NCI-H82 treated with DMSO at 0.1 percent for 48 hours (cell line): ENCODE measurements around the gene ELANE.

Source experiments
- DNase-seq: peaks from one replicate; lab custom pipeline; 2025; ENCODE audit not compliant: unreplicated experiment; lab: John Stamatoyannopoulos, UW

ELANE gene

DNA sequence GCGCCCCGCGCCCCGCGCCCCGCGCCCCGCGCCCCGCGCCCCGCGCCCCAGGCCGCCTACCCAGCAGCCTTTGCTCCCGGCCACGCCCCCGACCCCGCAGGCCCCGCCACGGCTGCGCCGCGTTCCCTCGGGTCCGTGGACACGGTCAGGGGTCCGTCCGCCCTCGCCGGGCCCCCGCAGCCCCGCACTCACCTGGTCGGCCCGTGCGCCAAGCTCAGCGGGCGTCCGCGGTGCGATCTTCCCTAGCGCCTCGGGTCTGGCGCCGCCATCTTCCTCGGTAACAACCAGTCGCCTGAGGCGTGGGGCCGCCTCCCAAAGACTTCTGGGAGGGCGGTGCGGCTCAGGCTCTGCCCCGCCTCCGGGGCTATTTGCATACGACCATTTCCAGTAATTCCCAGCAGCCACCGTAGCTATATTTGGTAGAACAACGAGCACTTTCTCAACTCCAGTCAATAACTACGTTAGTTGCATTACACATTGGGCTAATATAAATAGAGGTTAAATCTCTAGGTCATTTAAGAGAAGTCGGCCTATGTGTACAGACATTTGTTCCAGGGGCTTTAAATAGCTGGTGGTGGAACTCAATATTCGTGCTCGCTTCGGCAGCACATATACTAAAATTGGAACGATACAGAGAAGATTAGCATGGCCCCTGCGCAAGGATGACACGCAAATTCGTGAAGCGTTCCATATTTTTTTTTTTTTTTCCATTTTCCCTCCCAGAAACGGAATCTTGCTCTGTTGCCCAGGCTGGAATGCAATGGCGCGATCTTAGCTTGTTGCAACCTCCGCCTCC lies 41.0 kb downstream of the ELANE start, which contains the start of the genes MED16 and RNU6-9:
TSS of gene MED16 (minus strand) at position 294 of the 796 bp plus-strand sequence. CDS start 2,056 bp downstream, outside the sequence.
TSS of gene RNU6-9 (plus strand) at position 591 of the 796 bp plus-strand sequence.
- peak; percentile 65 for DNase-seq

DNA sequence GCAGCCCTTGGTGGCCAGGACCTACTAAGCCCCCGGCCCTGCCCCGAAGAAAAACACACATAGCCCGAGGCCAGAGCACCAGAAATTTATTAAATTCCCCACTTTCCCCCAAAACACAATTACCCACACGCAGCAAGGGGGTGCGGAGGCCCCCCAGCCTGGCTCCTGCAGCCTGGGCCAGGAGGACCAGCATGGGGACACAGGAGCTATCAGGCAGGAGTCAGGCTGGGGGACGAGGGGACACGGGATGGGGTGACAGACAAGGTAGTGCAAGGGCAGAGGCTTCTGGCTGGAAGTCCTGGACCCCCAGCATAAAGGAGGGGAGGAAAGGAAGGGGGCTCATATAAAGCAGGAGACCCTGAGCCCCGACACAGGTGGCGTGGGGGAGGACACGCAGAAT lies 44.3 kb downstream of the ELANE start:
- DNase-seq, result no peak

DNA sequence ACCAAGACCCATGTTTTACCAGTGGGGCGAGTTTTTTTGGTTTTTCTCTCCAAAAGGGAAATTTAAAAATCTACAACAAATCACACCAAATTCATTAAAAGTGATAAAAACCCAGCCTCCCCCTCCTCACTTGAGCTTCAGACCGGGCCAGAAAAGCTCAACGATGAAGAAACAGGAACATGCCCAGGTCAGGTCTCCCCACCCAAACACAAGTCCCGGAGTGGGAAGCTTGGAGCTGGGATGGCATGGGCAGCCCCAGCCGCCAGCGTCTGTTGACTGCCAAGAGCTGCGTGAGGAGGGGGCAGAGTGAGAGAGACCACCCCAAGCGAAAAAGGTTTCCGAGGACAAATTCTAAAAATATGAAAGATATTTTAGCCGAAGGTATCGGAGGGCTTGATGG lies 44.9 kb downstream of the ELANE start:
- DNase-seq, result no peak

DNA sequence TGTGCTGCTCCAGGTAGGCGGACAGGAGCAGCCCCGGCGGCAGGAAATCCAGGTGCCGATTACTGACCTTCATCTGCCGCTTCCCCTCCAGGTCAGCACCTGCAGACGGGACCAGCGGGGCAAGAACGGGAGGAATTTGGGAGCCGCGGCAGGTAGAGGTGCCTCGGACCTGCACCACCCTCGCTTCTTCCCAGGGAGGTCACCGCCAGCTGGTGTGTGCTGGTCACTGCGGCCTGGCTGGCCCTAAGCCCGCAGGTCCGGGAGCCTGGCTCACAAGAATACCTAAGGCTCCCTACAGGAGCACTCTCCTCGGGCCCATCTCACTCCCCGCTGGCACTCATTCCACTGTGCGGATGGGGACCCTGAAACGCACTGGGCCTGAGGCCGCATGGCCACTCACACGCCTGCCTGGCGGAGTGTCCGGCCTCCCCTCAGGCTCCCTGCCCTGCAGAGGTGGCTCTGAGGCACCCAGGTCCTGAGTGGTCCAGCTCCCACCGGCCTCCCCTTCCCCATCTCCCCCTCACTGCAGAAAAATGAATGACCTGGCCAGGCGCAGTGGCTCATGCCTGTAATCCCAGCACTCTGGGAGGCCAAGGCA lies 45.4 kb downstream of the ELANE start:
- DNase-seq, result no peak

DNA sequence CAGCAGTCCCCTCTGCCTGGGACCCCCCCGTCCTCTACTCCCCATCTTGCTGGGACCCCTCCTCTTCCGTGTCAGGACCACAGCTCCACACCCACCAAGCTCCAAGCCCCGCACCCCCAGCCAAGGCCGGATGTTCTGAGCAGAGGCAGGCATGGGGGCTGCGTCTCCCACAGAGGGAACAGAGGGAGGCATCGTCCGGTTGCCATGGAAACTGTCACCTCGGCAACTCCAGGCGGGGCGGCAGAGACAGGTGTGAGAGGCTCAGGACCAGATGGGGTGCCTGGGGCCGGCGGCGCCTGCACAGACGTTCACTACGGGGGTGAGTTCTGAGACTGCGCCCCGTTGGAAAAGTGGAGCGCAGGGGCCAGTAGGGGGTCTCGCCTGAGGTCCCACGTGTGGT lies 46.6 kb downstream of the ELANE start:
- DNase-seq, result no peak

DNA sequence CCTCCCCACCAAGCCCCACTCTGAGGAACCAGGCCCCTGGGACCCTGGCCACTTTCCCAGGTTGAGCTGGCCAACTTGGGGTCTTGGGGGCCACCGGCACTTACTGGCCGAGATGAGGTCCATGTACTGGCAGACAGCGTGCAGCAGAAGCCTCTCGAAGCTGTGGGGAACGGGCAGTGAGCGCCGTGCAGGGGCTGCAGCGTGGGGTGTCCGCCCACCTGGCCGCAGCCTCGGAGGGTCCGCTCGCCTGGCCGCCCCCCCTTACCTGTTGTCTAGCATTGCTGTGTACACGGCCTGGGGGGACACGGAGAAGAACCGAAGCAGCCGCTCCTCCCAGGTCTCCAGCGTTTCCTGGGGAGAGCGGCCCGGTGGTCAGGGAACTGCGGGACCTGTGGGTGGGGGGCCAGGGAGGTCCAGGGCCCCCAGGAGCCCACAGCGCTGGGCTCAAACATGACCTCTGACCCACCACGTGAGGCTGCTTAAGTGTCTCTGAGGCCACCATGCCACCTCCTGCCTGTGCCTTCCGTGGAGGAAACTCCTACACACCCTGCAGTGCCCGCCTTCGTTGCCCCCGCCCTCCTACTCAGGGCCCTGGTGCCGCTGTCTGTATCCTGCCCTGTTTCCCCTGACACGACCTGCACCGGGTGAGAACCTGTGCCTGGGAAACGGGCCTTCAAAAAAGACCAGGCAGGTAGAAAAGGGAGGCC lies 47.4 kb downstream of the ELANE start:
- no peak for DNase-seq

DNA sequence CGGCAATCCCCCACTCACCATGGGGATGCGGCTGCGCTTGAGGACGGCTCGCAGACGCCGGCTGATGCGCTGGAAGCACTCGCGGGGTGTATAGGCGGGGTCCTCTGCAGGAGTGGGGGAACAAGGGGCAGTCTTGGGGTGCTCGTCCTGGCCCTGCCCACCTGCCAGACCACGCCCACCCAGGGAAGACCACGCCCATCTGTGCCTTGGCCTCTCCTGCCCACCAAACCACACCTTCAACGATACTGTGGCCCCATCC lies 47.9 kb downstream of the ELANE start:
- no peak for DNase-seq

DNA sequence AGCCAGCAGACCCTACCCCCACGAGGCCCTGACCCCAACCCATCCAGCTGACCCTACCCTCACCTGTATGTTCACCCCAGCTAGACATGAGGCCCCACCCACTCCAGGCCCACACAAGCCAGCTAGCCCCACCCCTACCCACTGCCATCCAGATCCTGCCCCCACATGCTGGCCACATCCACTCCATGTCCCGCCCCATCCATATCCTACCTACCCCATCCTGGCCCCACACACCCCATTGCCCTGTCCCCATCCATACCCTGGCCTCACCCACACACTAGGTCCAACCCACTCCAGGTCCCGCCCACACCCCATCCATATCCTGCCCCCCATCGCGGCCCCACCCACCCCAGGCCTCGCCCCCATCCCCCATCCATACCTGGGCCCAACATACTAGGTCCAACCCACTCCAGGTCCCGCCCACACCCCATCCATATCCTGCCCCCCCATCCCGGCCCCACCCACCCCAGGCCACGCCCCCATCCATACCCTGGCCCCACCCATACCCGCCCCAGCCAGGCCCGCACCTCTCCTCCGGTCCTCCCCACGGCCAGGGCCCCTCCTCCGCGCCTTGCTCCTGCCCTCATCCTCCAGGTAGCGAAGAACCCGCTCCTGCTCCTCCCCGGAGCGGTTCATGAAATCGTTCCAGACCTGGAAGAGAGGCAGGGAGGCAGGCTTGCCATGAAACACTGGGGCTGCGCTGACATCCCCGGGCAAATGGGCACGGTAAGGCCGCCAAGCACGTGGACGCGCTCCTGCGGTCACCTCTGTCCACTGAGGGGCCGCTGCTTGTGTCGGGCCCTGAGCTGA lies 48.4 kb downstream of the ELANE start:
- DNase-seq, result no peak

DNA sequence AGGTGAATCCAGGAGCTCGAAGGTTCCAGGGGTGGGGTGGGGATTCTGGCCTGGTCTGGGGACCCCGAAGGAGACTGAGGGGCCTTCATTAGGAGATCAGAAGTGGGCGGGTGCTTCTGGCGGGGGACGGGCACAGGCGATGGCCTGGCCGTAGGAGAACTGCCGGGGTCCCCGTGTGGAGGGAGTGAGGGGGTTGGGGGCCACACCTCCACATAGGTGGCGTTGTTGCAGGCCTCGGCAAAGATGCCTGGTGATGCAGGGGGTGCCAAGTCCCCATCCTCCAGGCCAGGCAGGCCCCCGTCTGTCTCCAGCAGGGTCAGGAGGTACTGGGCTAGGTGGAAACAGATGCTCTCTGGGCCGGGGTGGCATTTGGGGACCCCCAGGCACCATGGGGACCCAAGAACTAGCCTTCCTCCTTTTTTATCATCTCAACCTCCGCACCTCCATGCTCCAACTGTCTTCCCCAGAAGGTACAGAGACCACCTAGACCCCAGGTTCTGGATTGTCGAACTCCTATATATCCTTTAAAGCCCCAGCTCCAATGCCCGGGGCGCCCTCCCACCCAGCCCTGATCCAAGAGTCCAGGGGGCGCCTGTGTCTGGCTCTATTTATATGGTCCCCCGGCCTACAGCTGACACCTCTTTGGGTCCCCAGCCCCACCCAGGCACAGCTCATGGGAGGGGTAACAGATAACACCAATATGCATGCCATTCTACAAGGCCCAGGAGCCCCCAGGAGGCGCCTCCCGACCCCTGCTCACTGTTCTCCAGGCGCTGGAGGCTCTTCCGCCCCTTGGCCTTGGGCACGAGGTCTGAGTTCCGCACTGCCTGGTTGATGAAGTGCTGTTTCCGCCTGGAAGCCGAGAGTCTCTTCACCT lies 49.4 kb downstream of the ELANE start:
- DNase-seq, result no peak

DNA sequence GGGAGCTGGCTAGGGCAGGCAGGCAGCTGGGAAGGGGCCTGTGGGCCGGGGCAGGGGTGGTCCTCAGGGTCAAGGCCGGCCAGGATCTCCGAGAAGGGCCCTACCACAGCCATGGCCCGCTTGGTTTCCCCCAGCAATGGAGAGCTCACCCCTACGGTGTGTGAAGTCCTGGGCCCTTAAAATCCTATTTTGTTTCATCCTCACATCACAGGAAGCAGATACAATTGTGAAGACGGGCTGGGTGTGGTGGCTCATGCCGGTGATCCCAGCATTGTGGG lies 49.9 kb downstream of the ELANE start:
- no peak for DNase-seq

DNA sequence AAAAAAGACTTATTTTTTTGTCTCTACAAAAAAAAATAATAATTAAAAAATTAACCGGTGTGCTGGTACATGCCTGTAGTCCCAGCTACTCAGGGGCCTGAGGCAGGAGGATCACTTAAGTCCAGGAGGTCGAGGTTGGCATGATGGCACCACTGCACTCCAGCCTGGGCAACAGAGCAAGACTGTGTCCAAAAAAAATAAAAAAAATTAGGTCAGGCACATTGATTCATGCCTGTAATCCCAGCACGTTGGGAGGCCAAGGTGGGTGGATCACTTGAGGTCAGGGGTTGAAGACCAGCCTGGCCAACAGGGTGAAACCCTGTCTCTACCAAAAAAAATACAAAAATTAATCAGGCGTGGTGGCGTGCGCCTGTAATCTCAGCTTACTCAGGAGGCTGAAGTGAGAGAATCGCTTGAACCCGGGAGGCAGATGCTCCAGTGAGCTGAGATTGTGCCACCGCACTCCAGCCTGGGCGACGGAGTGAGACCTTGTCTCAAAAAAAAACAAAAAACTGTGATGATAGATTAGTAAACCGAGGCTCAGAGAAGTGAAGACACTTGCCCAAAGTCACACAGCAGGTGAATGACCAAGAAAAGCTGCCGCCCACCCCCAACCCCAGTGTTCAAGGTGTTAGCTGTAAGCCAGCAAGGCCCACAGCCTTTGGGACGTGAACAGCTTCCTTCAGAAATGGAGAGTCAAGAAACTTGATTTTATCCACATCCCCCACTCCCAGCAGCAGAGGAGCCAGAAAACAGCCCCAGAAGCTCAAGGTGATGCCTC lies 50.5 kb downstream of the ELANE start:
- no peak for DNase-seq

DNA sequence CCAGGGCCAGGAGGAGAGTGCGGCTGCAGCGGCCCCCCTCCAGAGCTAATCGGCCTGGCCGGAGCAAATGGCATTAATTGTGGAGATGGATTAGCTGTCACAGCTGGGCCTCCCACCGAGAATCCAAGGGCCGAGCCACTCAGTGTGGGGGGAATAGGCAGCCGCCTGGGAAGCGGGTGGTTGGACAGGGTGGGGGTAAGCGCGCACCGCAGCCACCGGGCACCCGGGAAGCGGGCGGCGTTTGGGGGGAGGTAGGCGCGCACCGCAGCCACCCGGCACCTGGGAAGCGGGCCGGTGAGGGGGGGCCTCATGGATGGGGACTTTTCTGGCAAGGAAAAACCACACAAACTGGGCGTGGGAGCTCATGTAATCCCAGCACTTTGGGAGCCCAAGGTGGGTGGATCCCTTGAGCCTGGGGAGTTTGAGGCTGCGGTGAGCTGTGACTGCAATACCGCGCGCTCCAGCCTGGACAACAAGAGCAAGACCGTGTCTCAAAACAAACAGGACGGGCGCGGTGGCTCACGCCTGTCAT lies 51.2 kb downstream of the ELANE start:
- peak; percentile 51 for DNase-seq

DNA sequence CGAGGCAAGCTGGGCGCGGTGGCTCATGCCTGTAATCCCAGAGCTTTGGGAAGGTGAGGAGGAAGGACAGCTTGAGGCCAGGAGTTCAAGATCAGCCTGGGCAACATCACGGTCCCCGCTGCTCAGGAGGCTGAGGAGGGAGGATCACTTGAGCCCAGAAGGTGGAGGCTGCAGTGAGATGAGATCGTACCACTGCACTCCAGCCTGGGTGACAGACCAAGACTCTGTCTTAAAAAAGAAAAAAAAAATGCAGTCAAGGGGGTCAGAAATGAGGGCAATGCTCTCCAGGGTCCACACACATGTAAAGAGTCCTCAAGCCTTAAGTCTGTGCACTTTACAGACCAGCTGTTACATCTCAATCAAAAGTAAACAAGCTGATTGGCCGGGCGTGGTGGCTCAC lies 52.4 kb downstream of the ELANE start:
- no peak for DNase-seq
